HL-60 (cell line): Measurements from ENCODE around the gene FGB.

Experiments used
- GABPA ChIP-seq: IDR thresholded peaks from 2 replicates; pipeline ENCODE4 v1.6.1; 2012; ENCODE audit warnings: low read depth
- POLR2AphosphoS5 ChIP-seq: IDR thresholded peaks from 2 replicates; pipeline ENCODE4 v1.6.1; 2012; ENCODE audit warnings: low read depth
- TF ChIP-seq, protein P1 (sequence below): IDR thresholded peaks from one replicate; pipeline ENCODE4 v1.5.1; 2011; ENCODE audit warnings: low read length, control low read depth, inconsistent platforms; ENCODE audit not compliant: insufficient read depth

DNA sequence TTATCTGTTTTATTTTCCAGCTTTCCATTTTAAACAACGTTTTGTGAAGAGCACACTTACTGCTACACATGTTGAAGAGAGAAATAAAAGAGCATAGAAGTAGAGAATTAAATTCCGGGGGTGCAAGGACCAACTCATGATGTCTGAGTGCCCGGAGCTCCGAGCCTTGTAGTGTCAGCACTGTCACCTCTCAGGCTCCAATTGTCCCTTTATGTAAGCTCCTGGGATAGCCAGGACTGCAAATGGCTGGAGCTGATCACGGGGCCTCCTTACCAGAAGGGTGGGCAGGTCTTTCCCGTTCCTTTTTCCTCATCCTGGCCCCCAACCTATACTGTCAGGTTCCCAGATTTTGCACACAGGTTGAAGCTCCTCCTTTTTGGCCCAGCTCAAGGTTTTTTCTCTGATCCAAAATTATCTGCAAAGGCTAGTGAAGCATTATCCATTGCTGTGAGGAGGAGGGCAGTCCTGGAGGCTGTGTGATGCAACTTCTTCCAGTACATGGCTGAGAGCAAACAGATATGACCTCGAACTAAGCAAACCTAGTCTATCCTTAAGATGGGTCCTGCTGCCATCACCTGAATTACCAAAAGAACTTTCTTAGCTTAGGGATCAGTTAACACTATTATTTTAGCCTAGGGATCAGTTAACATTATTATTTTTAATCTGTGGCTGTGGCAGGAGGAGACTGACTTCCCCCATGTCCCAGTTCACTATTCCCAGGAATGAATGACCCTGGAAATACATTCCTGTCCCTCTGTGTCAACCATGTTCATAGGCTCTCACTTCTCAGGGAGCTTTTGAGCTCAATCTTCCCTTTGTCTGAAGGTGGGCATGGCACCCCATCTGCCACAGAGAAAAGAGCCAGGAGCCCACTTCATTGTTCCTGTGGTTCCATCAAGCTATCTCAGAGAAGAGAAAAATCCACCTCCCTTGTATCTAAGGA lies 49.9 kb downstream of the FGB start, which contains the start of gene FGG:
- TF ChIP-seq, protein P1, sequence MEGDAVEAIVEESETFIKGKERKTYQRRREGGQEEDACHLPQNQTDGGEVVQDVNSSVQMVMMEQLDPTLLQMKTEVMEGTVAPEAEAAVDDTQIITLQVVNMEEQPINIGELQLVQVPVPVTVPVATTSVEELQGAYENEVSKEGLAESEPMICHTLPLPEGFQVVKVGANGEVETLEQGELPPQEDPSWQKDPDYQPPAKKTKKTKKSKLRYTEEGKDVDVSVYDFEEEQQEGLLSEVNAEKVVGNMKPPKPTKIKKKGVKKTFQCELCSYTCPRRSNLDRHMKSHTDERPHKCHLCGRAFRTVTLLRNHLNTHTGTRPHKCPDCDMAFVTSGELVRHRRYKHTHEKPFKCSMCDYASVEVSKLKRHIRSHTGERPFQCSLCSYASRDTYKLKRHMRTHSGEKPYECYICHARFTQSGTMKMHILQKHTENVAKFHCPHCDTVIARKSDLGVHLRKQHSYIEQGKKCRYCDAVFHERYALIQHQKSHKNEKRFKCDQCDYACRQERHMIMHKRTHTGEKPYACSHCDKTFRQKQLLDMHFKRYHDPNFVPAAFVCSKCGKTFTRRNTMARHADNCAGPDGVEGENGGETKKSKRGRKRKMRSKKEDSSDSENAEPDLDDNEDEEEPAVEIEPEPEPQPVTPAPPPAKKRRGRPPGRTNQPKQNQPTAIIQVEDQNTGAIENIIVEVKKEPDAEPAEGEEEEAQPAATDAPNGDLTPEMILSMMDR, result no peak
- TF ChIP-seq POLR2AphosphoS5, result no peak
- no peak for TF ChIP-seq GABPA
